H1 (cell line): Measurements from ENCODE around the gene NEFH. TPM values are rescaled to one million over a fixed set of nuclear protein-coding genes. Genes with fewer than 3 reads are reported as not detected.

ENCODE experiments used
- E2F6 ChIP-seq: IDR thresholded peaks from 2 replicates; pipeline ENCODE4 v1.6.1; 2012; ENCODE audit warnings: inconsistent platforms
- GABPA ChIP-seq: IDR thresholded peaks from 2 replicates; pipeline ENCODE4 v1.6.1; 2011; ENCODE audit warnings: mild to moderate bottlenecking, low read length, moderate library complexity, borderline replicate concordance; ENCODE audit not compliant: insufficient read depth
- HDAC2 ChIP-seq, 2 experiments: fragments of 300-600 bp in 1 of 2; sonication (generic) in 1 of 2; IDR thresholded peaks; 2 replicates each; pipeline ENCODE4 v1.6.1; 2011 to 2012; ENCODE audit warnings: low read depth in 2 of 2, low read length in 2 of 2, mild to moderate bottlenecking in 2 of 2, moderate library complexity in 2 of 2, borderline replicate concordance in 1 of 2, inconsistent platforms in 1 of 2
- SP1 ChIP-seq: IDR thresholded peaks from 2 replicates; pipeline ENCODE4 v1.6.1; 2011; ENCODE audit warnings: low read depth, low read length
- TAF7 ChIP-seq: optimal IDR thresholded peaks from 2 replicates; pipeline ENCODE3; 2011; ENCODE audit warnings: low read depth, mild to moderate bottlenecking, inconsistent platforms, low read length, moderate library complexity, borderline replicate concordance
- TEAD4 ChIP-seq: IDR thresholded peaks from 2 replicates; pipeline ENCODE4 v1.6.1; 2012; ENCODE audit warnings: low read depth, low read length, inconsistent platforms, mixed read lengths
- polyA plus RNA-seq, 7 experiments: library from polyadenylated mRNA; depleted of rRNA in 3 of 7; stranded (reverse) in 5 of 7; unstranded in 2 of 7; fragments of >200 nt in 5 of 7; fragments of 200-250 nt in 2 of 7; gene quantifications; 1 replicate in 5 of 7; 2 replicates in 1 of 7; 4 replicates in 1 of 7; pipeline versions ENCODE4 v1.2.1 to v1.2.3, GENCODE V29; 2011 to 2013; ENCODE audit warnings: missing spikeins in 2 of 7, mixed read lengths in 2 of 7
- total RNA-seq: library from RNA; stranded (reverse); fragmentation: NEBNext Ultra II Directional; extraction: Animal tissue kit (Norgen Biotek cat#: 25700); gene quantifications from 2 replicates; pipeline ENCODE4 v1.2.1, GENCODE V29; 2021
- TF ChIP-seq, protein P1 (sequence below): IDR thresholded peaks from 2 replicates; pipeline ENCODE4 v1.6.1; 2012; ENCODE audit warnings: low read length, inconsistent platforms

The NEFH gene
- total and polyA plus RNA-seq, 2 of the 8 experiments (the other 6 are each of a cell fraction or from before 2014, with no cell fraction given) = 0.57 to 2.3 TPM

GRCh38 chr22:29470159-29470855 is 9.7 kb upstream of the NEFH start (continued):
- TF ChIP-seq, protein P1, sequence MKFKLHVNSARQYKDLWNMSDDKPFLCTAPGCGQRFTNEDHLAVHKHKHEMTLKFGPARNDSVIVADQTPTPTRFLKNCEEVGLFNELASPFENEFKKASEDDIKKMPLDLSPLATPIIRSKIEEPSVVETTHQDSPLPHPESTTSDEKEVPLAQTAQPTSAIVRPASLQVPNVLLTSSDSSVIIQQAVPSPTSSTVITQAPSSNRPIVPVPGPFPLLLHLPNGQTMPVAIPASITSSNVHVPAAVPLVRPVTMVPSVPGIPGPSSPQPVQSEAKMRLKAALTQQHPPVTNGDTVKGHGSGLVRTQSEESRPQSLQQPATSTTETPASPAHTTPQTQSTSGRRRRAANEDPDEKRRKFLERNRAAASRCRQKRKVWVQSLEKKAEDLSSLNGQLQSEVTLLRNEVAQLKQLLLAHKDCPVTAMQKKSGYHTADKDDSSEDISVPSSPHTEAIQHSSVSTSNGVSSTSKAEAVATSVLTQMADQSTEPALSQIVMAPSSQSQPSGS = no peak
- TF ChIP-seq TEAD4 (no peak), HDAC2 (IDR thresholded peaks at IDR 0.05; ENCODE audit: borderline replicate concordance in 1 of 2, low read depth in 2 of 2, low read length in 2 of 2) (0 out of 4 replicates have a peak, but pooled peaks of 1 of the 2 experiments have one; percentile 41), SP1 (peak; percentile 71), GABPA (peak; percentile 63; the same call in 1 of the 2 replicates), TAF7 (no peak), E2F6 (peak; percentile 58)
